GM19397 (cell line): ENCODE results near the gene DOCK3.
"Not testable (repeated sequence)": the region's sequence is repeated elsewhere in the genome, so short reads cannot be mapped to it uniquely, and the experiment has no call there.

ENCODE experiments used
- ATAC-seq: cut with Tn5 transposase; IDR thresholded peaks from one replicate; pipeline ENCODE4 v1.9.1; 2021; ENCODE audit warnings: mild to moderate bottlenecking, moderate library complexity; ENCODE audit not compliant: unreplicated experiment

The DOCK3 gene

DNA sequence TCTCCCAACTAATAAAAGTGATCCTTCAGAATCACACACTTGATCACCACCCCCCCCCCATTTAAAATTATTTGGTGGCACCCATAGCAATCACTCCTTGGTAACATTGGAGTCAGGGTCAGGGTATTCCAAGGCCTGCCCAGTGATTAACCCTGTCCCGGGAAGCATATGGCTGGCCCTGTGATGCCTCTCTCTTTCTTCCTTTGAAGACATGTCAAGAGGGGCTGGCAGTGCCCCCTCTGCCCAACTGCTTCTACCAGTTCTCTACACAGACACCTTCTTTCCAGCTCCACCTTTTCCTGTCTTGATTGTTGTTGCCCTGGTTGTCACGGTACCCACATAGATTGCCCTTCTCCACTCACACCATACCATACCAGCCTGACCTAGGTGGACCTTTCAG lies 679.4 kb downstream of the DOCK3 start:
- no peak for ATAC-seq

DNA sequence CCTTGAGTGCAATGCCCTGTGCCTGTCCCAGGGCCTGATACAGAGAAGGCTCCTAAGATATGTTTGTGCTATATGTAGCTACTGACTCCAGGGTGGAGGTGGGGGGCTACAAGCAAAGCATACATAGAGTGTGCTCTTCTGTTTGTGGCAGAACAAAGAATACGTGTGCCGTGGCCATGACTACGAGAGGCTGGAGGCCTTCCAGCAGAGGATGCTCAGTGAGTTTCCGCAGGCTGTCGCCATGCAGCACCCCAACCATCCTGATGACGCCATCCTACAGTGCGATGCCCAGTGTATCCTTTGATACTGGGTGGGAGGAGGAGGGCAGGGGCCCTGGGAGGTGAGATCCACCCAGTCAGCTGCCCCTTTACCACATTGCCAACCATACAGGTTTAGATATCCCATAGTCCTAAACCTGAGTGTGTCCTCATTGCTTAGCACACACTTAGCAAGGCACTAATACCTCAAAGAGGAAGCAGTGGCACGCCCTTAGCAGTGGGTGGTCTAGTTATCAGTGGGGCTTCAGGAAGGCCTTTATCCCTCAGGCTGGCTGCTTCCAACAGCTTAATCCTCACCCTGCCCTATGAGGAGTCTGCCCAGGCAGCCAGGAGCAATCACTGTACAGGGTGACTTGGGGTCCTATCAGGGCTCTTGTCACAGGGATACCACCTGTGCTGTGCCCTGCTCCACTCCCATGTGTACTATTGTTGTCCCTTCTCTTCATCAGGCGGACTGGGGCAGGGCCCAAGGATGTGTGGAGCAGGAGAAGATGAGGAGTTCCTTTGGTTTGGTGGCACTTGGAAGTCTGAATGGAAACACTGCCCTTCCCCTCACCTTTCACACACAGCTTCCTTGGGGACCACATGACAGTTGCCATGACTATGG lies 680.2 kb downstream of the DOCK3 start:
- ATAC-seq, result no peak

- ATAC-seq, result no peak
Observed at GRCh38 chr3:51355891-51356578, 681.3 kb downstream of the DOCK3 start.

DNA sequence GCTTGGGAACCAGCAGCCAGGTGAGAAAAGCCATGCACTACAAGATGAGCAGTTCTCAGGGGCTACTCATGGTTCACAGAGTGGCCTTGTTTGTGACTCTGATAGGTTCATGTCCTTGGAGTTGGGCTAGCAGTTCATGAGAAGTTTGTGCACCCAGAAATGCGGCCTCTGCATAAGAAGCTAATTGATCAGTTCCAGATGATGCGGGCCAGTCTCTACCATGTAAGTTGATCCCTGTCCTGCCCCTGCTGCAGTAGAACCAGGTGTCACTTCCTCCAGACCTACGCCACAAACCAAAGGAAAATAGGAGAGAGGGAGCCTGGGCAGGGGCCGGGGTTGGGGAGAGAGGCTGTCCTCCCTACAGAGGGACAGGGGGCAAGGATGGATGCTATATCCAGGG lies 683.1 kb downstream of the DOCK3 start:
- ATAC-seq, result no peak

DNA sequence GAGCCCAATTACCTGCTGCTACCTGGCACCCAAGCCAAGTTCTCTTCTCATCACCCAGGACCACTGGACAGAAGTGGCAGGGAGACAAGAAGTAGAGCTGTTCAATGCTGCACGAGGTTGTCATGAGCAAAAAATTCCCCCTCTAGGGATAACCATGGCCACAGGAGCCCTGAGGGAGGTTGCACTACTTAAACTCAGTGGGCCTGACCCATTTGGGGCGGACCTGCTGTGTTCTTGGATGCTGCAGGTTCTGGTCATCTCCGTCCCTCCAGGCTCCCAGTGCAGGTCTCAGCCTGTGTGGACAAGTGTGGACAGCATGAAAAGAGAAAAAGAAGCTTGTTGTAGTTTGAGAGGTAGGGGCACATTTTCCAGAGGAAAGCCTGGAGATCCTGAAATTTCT lies 684.3 kb downstream of the DOCK3 start:
- no peak for ATAC-seq

DNA sequence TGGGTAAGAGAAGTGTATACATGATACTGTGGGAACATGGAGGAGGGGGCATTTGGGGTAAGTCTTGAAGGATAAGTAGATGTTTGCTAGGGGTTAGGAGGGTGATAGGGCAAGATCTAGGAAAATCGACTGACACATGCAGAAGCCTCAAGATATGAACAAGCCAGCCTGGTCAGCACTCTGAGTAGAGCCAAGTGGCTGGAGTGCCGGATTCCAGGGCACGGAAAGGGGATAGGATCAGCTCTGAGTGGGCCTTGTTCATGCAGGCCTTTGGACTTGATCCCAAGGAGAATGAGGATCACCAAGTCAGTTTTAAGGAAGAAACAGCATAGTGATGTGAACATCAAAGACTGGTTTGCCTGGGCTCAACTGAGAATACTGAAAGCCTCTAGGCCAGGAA lies 686.1 kb downstream of the DOCK3 start:
- ATAC-seq, result no peak

DNA sequence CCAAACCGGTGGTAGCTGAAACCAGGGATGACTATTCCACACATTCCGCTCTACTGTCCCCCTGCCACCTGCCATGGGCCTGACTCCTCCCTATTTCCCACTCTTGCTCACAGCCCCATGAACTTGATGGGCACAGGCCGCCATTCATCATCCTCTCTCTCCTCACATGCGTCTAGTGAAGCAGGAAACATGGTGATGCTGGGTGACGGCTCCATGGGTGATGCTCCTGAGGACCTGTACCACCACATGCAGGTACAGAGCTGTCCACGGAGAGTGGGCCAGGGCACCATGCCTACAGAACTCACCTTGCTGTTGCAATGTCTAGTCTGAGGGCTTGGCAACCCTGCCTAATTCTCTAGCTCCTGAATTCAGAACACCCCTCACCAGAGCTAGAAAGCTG lies 687.0 kb downstream of the DOCK3 start:
- no peak for ATAC-seq

DNA sequence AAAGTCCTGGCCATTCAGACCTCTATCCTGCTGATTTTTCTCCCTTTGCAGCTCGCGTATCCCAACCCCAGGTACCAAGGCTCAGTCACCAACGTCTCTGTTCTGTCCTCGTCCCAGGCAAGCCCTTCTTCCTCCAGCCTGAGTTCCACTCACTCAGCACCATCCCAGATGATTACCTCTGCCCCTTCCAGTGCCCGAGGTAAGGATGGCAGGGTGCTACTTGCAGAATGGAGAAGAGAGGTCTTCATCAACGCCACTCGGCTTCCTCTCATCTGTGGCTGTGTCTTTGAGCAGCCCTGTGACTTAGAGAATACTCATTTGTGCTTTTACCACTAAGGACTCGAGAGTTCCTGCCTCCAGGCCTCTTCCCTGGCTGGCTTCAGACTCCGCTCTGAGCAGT lies 687.7 kb downstream of the DOCK3 start:
- ATAC-seq, result no peak

DNA sequence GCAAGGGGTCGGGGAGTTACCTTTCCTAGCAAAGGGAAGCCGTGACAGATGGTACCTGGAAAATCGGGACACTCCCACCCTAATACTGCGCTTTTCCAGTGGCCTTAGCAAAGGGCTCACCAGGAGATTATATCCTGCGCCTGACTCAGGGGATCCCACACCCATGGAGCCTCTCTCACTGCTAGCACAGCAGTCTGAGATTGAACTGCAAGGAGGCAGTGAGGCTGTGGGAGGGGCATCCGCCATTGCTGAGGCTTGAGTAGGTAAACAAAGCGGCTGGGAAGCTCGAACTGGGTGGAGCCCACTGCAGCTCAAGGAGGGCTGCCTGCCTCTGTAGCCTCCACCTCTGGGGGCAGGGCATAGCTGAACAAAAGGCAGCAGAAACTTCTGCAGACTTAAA lies 693.5 kb downstream of the DOCK3 start:
- ATAC-seq, result not testable (repeated sequence)

- no peak for ATAC-seq
Observed at GRCh38 chr3:51371943-51372557, 697.3 kb downstream of the DOCK3 start.

GRCh38 chr3:51373658-51374421 lies 699.1 kb downstream of the DOCK3 start:
- no peak for ATAC-seq

GRCh38 chr3:51374456-51374855 lies 699.7 kb downstream of the DOCK3 start:
- ATAC-seq, result no peak

- no peak for ATAC-seq
Observed at GRCh38 chr3:51375136-51375535, 700.4 kb downstream of the DOCK3 start.

GRCh38 chr3:51375571-51375970 lies 700.8 kb downstream of the DOCK3 start:
- no peak for ATAC-seq

DNA sequence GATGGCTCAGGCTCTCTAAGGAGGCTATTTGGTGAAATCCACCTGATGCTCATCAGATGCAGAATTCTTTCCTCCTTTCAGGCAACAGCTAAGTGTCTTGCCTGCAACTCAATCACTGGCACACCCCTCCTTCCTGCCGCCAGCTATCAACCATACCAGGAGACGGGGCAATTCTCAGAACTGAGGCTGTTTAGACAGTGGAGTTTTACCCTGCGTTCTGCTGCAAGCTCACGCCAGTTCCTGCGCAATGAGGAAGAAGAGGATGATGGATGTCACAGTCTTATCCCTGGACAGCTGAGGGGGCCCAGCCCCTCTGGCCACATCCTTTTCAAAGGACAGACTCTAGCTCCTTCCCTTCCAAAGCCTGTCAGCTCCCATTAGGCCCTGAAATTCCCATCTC lies 703.3 kb downstream of the DOCK3 start:
- no peak for ATAC-seq

DNA sequence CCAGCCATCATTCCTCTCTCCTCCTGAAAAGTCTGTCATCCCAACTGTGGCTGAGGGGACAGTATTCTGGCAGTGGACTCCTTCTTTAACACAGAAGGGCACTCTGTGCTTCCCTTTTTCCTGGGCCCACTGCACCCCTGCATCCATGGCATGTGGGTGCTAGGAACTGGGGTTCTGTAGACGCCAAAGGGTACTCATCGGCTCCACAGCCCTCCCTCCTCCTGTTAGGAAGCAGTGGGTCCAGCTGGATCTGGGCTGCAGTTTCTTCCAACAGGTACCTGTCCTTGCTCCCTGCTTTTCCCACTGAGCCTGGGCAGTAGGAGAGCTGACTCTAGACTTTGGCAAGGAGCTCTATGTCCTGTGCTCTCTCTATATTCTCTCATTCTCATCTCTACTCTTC lies 704.0 kb downstream of the DOCK3 start:
- ATAC-seq, result no peak

- no peak for ATAC-seq
Observed at GRCh38 chr3:51379301-51379700, 704.6 kb downstream of the DOCK3 start.

DNA sequence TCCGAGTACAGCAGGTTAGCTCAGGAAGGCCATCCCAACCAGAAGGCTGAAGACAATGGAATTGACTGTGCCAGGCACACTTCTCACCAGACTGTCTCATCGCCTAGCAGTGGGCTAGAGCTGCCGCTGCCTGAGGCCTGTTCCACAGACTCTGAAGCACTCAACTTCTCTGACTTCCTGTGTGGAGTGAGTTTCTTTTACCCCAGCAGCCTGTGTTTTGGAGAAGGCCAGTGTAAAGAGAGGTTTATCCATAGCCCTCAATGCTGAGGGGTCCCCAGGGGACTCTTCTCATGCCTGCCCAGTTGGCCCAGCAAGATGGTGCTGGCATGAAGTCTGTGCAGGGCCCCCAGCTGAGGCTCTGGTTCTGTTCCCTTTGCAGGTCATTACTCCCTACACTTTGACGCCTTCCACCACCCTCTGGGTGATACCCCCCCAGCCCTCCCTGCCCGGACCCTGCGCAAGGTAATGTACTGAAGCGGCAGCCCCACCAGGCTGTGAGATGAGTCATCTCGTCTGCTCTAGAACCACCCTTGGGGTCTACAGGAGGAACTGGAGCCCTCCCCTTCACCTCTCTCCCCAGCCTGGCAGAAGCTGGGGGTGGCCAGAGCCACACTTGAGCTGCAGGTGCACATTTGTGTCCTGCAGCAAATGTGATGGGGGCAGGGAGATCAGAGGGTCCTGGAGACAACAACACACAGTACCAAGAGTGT lies 705.2 kb downstream of the DOCK3 start:
- ATAC-seq, result no peak

DNA sequence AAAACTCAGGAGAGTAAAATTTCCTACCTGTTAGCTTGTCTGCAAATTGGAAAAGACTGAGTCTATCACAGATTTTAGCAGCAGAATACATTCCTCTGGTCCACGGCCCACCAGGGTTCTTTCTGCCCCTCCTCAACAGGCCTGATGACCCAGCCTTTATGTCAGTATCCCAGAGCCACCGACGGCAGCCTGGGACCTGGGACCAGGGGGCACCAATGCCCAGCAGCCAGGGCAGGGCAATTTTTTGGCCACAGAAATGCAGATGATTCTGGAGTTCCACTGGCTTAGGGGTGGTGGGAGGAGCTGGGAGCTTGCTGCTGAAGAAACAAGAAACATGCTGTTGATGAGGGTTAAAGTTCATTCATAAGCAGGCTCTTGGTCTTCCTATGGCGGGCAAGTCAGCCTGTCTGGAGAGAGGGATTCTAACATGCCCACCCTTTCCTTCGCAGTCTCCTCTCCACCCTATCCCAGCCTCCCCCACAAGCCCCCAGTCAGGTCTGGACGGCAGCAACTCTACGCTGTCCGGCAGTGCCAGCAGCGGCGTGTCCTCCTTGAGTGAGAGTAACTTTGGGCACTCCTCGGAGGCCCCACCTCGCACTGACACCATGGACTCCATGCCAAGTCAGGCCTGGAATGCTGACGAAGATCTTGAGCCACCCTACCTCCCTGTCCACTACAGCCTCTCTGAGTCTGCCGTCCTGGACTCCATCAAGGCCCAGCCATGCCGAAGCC lies 706.0 kb downstream of the DOCK3 start:
- ATAC-seq, result no peak

DNA sequence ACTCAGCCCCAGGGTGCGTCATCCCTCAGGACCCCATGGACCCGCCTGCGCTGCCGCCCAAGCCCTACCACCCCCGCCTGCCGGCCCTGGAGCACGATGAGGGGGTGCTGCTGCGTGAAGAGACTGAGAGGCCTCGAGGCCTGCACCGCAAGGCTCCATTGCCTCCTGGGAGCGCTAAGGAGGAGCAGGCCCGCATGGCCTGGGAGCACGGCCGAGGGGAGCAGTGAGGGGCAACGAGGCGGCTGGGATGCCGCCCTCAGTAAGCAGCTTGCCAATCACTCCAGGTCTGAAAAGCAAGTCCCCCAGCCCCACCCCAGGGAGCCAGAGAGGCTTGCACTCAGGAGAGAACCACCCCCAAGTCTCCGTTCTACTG lies 706.6 kb downstream of the DOCK3 start:
- ATAC-seq, result no peak
